ENCODE data around the gene KNOP1.

GRCh38 chr16:19722269-19722952, 4.4 kb upstream of the KNOP1 start:
- TF ChIP-seq CTCF (conservative IDR thresholded peaks at IDR 0.05; ENCODE audit: low read depth, low read length) = no peak
- no peak for TF ChIP-seq EZH2 (IDR thresholded peaks at IDR 0.05; ENCODE audit: low read length, unreplicated experiment)

All from PC-3 (cell line).